Measurements from ENCODE around the gene GJB5.

DNA sequence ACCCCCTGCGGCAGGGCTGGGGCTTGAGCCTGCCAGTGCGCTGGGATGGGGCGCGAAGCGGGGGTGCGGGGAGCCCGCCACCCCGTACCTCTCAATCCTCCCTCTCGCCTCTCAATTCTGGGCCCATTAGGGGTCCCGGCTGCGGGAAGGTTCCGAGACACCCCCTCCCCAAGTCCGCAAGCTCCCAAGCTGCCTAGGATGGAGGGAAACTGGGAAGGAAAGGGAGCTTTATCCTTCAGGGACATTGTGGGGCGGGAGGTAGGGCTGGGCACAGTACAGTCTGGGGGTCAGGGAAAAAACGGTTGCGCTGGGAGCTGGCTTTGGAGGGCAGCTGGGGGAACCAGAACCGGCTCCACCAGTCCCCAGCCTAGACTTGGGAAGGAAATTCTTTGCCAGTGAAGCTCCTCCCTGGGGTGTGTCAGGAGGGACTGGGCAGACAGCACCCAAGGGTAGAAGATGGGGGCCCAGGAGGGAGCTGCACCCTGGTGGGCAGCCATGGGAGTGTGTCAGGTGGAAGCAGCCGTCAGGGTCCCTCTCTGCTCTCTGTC lies 27.1 kb downstream of the GJB5 start:
- peak in 2 of 3 experiments; percentile 16 to 18 for TF ChIP-seq CTCF (optimal IDR thresholded peaks at IDR 0.05 in 1 of 3, IDR thresholded peaks at IDR 0.05 in 1 of 3, conservative IDR thresholded peaks at IDR 0.05 in 1 of 3; ENCODE audit: extremely low read depth in 1 of 3, insufficient read depth in 2 of 3, low read length in 3 of 3)
- TF ChIP-seq EZH2 (IDR thresholded peaks at IDR 0.05; ENCODE audit: low read length) = no peak

Measured in keratinocyte (primary cell).